Activated CD4-positive, CD25-positive, alpha-beta regulatory T cell treated with anti-CD3 and anti-CD28 coated beads, Interleukin-2, amount 50 U/mL, for 72 hours (primary cell): Measurements from ENCODE around the gene ARHGEF17.
"Not testable (repeated sequence)": the region's sequence is repeated elsewhere in the genome, so short reads cannot be mapped to it uniquely, and the experiment has no call there.

ENCODE experiments used
- DNase-seq: peaks from one replicate; pipeline ENCODE4 v3.0.0; 2021

The ARHGEF17 gene, protein sequence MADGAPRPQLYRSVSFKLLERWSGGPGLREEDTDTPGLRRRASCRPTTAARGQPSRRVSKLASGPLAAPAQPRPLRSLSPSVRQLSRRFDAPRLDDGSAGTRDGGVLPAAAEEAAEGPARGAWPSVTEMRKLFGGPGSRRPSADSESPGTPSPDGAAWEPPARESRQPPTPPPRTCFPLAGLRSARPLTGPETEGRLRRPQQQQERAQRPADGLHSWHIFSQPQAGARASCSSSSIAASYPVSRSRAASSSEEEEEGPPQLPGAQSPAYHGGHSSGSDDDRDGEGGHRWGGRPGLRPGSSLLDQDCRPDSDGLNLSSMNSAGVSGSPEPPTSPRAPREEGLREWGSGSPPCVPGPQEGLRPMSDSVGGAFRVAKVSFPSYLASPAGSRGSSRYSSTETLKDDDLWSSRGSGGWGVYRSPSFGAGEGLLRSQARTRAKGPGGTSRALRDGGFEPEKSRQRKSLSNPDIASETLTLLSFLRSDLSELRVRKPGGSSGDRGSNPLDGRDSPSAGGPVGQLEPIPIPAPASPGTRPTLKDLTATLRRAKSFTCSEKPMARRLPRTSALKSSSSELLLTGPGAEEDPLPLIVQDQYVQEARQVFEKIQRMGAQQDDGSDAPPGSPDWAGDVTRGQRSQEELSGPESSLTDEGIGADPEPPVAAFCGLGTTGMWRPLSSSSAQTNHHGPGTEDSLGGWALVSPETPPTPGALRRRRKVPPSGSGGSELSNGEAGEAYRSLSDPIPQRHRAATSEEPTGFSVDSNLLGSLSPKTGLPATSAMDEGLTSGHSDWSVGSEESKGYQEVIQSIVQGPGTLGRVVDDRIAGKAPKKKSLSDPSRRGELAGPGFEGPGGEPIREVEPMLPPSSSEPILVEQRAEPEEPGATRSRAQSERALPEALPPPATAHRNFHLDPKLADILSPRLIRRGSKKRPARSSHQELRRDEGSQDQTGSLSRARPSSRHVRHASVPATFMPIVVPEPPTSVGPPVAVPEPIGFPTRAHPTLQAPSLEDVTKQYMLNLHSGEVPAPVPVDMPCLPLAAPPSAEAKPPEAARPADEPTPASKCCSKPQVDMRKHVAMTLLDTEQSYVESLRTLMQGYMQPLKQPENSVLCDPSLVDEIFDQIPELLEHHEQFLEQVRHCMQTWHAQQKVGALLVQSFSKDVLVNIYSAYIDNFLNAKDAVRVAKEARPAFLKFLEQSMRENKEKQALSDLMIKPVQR (N-terminal part only)

DNA sequence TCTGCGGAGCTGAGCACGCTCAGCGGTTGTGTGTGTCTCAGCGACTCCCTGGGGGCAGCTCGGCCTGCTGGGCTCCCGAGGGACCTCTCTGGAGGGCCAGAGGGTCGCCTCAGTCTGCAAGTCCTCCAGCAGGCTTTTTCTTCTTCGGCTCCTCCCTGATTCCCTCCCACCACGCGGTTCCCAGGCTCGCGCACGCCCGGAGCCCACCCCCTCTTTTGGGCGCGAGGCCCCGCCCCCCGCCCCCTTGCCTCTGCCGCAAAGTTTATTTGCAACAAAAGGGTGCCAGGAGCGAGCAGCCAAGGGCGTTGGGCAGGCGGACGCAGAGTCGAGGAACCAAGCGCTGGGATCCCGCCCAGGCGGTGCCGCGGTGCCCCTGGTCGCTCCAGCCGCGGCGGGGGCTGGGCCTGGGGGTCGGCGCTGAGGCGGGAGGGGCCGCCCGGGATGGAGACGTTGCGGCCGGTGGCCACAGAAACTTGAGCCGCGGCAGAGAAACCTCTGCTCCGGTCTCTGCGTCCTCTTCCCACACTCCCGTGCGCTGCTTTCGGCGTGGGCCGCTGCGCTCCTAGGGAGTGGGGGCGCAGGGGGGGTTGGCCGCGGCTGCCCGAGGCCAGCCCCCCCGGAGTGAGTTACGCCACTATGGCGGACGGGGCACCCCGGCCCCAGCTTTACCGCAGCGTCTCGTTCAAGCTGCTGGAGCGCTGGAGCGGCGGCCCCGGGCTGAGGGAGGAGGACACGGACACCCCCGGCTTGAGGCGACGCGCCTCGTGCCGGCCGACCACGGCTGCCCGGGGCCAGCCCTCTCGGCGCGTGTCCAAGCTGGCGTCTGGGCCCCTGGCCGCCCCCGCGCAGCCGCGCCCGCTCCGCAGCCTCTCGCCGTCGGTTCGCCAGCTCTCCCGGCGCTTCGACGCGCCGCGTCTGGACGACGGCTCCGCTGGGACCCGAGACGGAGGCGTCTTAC lies at the start of gene ARHGEF17:
TSS of gene ARHGEF17 (plus strand) at position 274 of the 958 bp plus-strand sequence. CDS start at position 637, 363 bp downstream.
- DNase-seq = peak; percentile 38

DNA sequence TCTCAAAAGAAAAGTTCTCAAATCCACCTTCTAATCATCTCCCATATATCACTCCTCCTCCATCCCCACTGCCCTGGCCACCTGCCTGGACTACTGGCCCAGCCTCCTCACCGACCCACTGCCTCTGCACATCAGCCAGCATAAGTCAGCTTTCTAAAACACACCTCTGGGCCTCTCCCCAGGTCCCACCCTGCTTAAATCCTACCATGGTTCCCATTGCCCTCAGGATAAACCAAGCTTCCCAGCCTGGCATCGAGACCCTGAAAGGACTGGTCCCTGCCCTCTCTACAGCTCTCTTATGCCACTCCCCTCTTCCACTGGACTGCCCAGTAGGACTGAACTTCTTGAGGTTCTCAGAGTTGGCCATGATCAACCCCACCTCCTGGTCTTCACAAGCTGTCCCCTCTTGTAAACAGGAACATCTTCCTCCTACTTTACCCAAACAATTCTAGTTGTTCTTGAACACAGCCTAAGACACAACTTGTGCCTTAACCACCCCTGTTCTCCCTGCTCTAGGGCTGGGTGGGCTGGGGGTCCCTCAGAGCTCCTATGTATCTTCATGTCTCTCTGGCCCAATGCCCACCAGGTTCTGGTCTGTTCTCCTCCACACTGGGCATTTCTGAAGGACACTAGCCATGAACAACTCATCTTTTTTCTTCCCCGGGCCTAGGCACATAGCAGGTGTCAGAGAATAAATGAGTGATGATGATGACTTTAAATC lies 48.5 kb upstream of the ARHGEF17 start:
- peak; percentile 17 for DNase-seq

DNA sequence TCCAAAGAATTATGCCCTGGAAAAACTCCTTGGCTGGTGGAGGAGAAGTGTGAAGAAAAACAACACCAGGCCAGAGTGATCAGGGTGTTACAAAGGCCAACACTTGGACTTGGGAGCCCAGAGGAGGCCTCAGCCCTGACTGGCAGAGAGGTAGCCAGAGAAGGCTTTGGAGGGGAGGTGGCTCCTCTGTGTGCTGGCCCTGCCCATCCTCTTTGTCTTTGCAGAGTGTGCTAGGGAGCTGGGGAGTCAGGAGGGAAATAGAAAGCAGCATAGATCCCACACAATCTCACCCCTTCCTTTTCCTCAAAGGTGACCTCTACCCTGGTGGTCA lies 48.0 kb upstream of the ARHGEF17 start:
- DNase-seq = peak; percentile 3

DNA sequence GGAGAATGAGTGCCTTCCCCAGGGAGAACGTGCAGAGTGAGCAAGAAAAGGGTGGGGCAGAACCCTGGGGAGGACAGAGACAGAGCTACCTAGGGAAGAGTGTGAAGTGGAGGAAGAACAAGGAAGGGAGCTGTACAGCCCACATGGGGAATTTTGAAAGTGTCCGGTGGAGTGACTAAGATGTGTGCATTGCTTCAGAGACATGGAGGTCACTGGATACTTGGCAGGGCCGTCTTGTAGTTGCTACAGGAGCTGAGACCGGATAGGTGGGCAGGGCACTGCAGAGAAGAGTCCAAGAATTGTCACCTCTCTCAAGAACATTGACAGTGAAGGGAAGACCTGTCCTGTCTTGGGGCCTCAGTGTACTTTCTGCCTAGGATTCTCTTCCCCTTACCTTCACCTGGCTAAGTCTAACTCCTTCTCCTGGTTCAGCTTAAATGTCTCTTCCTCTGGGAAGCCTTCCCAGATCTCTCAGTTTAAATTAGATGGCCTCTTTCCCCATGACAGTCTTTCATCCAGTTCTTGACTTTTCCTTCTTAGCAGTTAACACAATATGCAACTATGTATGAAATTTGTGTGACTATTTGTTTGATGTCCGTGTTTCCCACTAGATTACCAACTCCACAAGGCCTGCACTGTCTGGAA lies 45.1 kb upstream of the ARHGEF17 start:
- peak; percentile 12 for DNase-seq

DNA sequence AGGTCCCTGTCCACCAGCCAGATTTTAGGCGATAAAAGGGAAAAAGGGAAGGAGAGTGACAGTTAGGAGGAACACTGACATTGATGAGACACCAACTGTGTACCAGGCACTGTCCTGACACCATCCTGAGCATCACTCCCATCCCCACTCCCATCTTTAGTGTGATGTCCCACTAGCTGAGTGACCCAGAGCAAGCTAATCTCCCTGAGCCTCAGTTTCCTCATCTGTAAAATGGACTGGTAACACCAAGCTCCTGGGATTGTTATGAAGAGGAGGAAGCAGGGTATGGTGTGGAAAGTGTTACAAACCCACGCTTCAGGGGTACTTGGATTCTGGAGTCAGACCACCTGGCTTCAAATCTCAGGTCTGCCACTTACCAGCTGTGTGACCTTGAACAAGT lies 44.4 kb upstream of the ARHGEF17 start:
- peak; percentile 17 for DNase-seq

DNA sequence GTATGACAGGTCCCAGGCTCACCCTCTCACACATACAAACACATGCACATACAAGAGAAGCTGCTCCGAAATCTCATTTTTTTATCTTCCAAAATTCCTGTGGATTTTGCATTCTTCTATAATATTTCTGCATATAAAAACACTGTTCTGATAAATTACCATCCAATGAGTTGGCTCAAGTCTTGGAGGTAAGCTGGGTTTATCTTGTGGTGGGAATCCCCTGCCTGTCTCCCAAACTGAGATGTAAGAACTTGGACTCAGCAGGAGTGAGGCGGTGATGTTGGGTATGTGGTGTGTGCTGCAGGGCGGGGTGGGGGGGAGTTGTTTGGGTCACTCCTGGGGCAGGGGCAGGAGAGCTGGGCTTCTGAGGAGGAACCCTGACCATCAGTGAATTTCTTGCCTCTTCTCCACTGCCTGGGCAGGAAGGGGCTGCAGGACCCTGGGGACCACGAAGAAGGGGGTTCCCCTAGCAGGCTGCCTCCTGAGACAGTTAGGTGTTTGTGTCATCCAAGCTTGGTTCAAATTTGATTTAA lies 42.7 kb upstream of the ARHGEF17 start:
- peak; percentile 3 for DNase-seq

DNA sequence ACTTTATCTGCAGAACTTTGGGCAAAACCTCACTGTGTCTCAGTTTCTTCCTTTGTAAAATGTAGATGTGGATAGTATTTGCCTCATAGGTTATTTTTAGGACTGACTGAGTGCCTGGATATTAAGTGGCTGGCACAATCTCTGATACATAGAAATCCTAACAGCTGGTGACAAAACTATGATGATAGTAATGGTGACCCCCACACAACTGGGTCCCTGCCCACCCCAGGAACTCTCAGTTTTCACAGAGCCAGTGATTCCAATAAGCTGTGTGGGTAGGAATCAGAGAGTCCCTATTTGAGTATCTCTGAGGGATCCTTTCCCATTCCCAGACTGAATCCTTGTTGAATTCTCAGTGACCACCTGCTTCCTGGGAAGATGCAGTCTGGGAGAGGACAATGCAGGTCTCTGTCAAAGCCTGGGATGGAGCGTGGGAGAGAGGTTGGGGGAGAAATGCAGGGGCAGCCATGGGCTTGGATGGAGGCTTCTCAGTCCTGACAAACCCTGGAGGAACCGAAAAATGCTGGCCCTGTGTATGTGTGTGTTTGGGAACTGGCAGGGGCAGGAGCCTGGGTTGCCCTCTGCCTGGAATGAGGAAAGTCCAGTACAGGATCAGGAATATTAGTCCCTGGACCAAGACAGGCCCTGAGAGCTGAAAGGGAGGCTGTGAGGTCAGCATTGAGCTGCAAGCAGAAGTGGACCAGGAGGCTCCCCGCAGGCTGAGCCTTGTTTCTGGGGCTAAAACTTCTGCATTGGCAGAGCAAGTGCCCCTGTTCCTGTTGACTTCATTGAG lies 42.0 kb upstream of the ARHGEF17 start:
- DNase-seq = peak; percentile 14

DNA sequence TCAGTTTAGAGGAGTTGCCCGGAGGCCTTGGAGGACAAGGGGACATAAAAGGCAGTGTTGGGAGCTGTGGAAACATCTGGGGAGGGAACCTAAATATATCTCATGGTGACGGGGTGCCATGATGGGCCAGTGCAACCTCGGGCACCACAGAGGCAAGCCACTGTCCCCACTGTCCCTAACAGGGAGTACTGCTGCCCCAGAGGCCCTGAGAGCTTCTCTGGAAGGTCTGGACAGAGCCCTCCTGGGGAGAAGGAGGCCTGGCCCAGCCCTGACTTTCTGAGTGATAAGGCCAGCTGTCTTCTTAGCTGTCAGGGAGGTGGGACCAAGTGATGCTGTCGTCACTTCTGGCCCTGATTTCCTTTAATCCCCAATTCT lies 41.4 kb upstream of the ARHGEF17 start:
- DNase-seq = peak; percentile 7

DNA sequence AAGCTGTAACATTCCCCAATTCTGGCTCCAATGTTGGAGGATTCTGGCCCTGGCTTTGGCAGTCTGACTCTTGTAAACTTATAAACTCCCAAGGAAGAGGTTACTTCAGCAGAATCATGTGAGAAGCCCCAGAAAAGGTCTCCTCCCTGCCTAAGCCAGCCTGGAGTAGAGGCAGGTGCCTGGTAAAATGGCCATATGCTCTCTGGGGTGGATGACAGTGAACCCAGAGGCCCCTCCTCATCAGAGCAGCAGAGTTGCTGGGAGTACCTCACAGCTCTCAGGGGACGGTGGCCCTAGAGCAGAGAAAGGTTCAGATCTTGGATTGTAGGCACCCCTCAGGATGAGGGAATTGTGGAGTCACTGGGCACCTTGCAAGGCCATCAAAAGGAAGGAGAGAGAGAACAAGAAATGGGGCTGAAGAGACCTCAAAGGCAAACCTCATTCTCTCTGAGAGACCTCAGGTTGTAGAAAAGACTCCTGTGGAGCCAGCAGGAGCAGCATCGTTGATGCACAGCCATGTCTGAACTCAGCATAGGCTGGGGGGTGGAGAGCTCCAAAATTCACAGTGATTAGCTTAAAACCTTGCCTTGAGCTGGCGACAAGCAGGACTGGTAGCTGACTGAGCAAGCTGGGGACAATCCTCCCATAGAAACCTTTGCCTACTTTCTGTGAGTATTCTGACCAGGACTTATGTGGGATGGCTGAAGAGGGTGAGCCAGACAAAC lies 40.8 kb upstream of the ARHGEF17 start:
- peak; percentile 7 for DNase-seq

DNA sequence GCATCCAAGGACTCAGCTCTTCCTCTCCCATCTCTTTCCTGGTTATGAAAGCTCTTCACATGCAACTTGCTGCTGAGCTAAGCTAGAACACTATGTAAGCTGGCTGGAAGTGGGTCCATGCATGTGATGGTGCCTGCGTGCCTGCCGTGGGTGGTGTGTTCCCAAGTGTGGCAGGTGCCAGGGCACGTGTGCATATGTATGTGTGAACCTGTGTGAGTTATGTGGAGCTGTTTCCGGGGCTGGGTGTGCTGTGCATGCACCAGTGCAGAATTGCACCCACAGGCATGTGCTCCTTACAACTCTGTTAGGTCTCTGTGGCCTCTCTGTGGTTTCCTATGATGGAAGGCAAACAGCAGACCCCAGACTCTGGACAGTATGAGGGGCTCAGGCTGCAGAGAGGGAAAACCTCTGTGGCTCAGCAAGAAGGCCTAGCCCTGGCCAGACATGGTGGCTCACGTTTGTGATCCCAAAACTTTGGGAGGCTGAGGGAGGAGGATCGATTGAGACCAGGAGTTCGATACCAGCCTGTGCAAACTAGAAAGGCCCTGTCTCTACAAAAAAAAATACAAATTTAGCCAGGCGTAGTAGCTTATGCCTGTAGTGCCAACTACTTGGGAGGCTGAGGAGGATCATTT lies 40.1 kb upstream of the ARHGEF17 start:
- DNase-seq = peak; percentile 16

DNA sequence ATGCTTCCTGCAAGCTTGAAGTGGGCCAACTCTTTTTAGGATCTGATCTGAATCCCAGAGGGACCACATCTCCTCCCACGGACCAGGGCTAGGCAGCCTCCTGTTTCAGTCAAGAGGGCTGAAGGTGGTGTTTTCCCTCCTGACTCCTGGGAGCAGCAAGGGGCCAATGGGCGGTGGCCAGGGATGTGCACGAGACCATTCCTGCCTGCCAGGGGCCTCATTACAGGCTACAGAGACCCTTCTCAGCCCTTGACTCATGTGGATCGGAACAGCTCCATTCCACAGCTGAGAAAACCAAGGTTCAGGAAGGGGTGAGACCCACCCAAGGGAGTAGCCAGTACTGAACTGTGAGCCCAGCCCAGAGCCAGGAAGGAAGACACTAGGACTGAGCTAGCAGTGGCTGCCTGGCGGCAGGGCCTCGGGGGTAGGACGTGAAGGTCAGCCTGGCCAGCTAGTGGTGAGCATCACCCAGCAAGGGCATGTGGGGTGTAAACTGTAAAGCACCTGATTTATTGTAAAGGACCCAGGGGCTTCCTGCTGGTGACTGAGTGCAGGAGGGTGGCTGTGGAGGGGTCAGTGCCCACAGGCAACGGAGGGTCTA lies 39.3 kb upstream of the ARHGEF17 start:
- DNase-seq = peak; percentile 14

DNA sequence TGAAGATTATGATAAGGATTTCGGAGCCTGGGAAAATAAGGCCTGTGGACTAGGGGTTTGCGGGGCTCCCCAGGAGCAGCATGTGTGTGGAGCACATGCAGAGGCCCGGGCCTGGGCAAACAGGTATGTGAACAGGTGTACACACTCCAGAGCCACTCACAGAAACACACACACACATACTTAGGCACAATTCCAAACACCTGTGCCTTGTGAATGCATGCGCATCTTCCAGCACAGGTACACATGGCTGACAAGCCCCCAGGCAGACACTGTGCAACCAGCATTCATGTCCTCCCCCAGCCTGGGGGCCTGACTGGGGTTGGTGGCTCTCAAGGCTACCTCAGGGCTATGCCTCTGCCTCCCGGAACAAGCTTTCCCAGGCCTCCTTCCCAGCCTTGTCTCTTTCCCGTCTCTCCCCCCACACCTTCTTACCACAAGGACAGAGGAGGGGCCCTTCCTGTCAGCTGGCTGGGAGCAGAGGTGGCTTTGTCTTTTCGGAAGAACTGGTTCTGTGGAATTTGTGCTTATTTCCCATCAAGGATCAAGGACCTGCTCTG lies 38.5 kb upstream of the ARHGEF17 start:
- peak; percentile 11 for DNase-seq

DNA sequence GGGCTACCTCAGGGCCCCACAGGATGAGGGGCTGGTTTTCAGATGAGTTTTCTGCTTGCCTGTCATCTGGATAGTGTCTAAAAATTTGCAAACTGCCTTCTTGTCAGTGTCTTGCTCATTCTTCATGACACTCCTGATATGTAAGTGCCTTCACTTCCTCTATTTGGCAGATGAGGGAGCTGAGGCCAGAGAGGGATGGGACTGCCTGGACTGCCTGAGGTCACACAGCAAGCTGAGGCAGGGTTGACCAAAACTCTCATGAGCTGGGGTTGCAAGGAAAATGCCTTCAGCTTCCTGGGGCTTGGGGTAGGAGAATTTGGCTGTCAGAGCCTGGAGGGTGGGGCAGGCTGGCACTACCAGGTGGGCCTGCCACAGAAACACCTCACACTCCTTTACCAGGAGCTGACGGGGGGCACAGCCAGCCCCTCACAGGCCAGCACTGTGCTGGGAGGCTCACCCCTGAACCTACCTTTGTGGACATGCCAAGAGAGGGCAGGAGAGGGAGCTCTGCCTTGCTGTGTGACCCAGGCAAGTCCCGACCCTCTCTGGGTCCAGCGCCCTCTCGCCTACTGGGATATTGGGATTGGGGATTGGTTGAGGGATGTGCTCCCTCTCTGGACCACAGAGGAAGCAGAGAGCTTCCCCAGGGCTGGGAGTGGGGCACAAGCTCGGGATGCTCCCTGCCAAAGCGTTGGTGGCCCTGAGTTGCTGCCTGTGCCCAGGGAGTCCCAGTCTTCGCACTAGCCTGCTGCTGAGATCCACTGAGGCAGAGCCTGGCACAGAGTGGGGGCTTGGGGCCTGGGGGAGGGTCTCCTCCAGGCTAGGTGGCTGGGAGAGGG lies 37.8 kb upstream of the ARHGEF17 start:
- DNase-seq = peak; percentile 14

DNA sequence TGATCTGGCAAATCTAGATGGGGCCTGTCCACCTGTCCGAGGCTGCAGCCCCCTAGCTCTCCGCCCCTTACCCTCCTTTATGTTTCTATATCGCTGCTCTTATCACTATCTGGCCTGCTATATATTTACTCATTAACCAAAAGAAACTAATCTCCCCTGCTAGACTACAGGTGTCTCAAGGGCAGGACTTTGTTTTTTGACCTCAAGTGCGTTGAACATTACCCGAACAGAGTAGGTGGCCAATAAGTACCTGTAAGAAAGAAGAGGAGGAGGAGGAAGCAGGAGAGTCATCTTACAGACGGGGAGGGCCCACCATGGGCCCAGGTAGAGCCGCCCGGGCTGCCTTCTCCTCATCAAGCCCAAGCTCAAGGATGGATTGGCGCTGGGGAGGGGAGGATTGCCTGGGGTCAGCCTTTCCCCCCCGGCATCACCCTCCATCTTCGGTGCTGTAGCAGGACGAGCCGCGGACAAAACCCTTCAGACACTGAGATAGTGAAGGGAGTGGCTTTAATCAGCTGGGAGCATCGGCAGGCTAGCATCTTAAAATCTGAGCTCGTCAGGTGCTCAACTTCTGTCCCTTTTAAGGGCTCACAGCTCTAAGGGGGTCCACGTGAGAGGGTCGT lies 37.1 kb upstream of the ARHGEF17 start:
- DNase-seq = peak; percentile 22

DNA sequence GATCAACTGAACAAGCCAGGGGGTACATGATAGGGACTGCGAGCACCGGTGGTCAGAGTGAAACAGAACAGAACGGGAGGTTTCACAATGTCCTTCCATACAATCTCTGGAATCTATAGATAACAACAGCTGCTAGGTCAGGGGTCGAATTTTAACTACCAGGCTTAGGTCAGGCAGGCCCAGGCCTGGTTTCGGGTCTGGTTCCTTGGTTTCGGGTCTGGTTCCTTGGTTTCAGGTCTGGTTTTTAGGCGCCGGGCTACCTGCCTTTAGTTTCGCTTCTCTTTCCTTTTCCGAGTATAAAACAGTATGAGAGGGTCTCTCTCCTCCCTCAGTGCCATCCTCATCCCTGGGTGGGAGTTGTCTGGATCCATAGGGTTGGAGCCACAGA lies 36.6 kb upstream of the ARHGEF17 start:
- DNase-seq = not testable (repeated sequence)
